ENCODE measurements around the gene ACRBP.

DNA sequence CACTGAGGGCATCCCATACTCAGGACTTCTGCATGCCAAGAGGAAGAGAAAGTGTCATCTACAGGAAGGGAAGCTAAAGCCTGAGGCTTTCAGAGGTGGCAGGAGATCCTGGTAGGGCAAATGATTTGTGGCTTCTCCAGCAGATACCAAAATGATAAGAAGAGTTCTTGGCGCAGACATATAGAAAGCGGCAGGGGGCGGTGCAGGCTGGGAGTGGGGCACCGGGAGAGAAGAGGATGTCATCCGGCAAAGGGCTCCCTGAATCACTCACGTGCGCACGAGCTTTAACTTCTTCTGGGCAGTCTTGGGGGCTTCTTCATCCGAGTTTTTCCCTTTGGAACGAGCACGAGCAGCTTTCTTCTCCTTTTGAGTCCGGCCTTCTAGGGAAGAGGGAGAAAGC lies 5.2 kb upstream of the ACRBP start:
- TF ChIP-seq POLR2A (IDR thresholded peaks at IDR 0.05; ENCODE audit: extremely low read depth, insufficient read length) (no peak), CTCF (IDR thresholded peaks at IDR 0.05; ENCODE audit: low read depth, low read length) (no peak), MYC (IDR thresholded peaks at IDR 0.05; ENCODE audit: low read depth, low read length) (no peak)

Data from NB4 (cell line).